OCI-LY7 (cell line): ENCODE measurements around the gene CUBN. TPM values are rescaled to one million over a fixed set of nuclear protein-coding genes. Genes with fewer than 3 reads are reported as not detected.

ENCODE experiments used
- BruUV-seq: library from RNA; stranded (reverse); fragments of 400-500 nt; replicated peaks from 2 replicates; lab custom pipeline; 2021; lab: Mats Ljungman, UMichigan
- CTCF ChIA-PET: fragments of 300-600 bp; sonication (Branson Sonifier 250); formaldehyde crosslinking; loops from one replicate; lab custom pipeline; 2022; ENCODE audit warnings: antibody characterized with exemption; ENCODE audit not compliant: unreplicated experiment; lab: Charles Lee
- POLR2A ChIA-PET: fragments of 300-600 bp; sonication (Branson Sonifier 250); formaldehyde crosslinking; loops from one replicate; lab custom pipeline; 2022; ENCODE audit warnings: antibody characterized with exemption; lab: Charles Lee
- DNase-seq: peaks from one replicate; pipeline ENCODE4 v3.0.0-alpha.2; 2015; ENCODE audit warnings: low spot score
- H2AFZ ChIP-seq: fragments of 200-600 bp; sonication (generic), shearing (Covaris generic); 2 replicates; pipeline ENCODE4 v1.6.1; 2014; ENCODE audit warnings: mild to moderate bottlenecking, antibody characterized with exemption, low read length, moderate library complexity
- H3K27ac ChIP-seq: fragments of 200-600 bp; sonication (generic); 2 replicates; pipeline ENCODE4 v1.5.1; 2014; ENCODE audit warnings: mixed run types, low read depth, mild to moderate bottlenecking, moderate library complexity, low read length, inconsistent platforms; ENCODE audit not compliant: poor library complexity, severe bottlenecking
- H3K36me3 ChIP-seq: fragments of 200-600 bp; sonication (generic); 2 replicates; pipeline ENCODE4 v1.6.1; 2014; ENCODE audit warnings: mild to moderate bottlenecking, antibody characterized with exemption, low read length, moderate library complexity, mixed read lengths; ENCODE audit not compliant: insufficient read depth
- H3K4me1 ChIP-seq: fragments of 200-600 bp; sonication (generic); 2 replicates; pipeline ENCODE4 v1.5.1; 2014; ENCODE audit warnings: mild to moderate bottlenecking, low read length; ENCODE audit not compliant: insufficient read depth, poor library complexity, severe bottlenecking
- H3K4me2 ChIP-seq: fragments of 200-600 bp; sonication (generic); 2 replicates; pipeline ENCODE4 v1.6.1; 2014; ENCODE audit warnings: mild to moderate bottlenecking, low read length
- H3K4me3 ChIP-seq: fragments of 200-600 bp; sonication (generic); 2 replicates; pipeline ENCODE4 v1.5.1; 2014; ENCODE audit warnings: mild to moderate bottlenecking, low read depth, low read length; ENCODE audit not compliant: poor library complexity, severe bottlenecking
- H3K79me2 ChIP-seq: fragments of 200-600 bp; sonication (generic); 2 replicates; pipeline ENCODE4 v1.6.1; 2016; ENCODE audit warnings: low read depth, mild to moderate bottlenecking, low read length, moderate library complexity, mixed read lengths; ENCODE audit not compliant: insufficient read depth
- H3K9me2 ChIP-seq: fragments of 200-600 bp; sonication (generic); 2 replicates; pipeline ENCODE4 v1.6.1; 2016; ENCODE audit warnings: mild to moderate bottlenecking, low read length, mixed read lengths; ENCODE audit not compliant: insufficient read depth
- H3K9me3 ChIP-seq: fragments of 200-600 bp; sonication (generic); 2 replicates; pipeline ENCODE4 v1.6.1; 2014; ENCODE audit warnings: mild to moderate bottlenecking, mixed run types, low read length, mixed read lengths
- H4K20me1 ChIP-seq: fragments of 200-600 bp; sonication (generic); 2 replicates; pipeline ENCODE4 v1.6.1; 2014; ENCODE audit warnings: mild to moderate bottlenecking, antibody characterized with exemption, low read length, moderate library complexity, mixed read lengths; ENCODE audit not compliant: insufficient read depth
- EZH2phosphoT487 ChIP-seq: fragments of 200-600 bp; sonication (generic); IDR thresholded peaks from 2 replicates; pipeline ENCODE4 v1.6.1; 2018; ENCODE audit warnings: low read depth, borderline replicate concordance, mild to moderate bottlenecking, mixed run types, antibody characterized with exemption, low read length, moderate library complexity, mixed read lengths
- intact Hi-C: fragments of 100-400 bp; cut with micrococcal nuclease; formaldehyde crosslinking; loops from one replicate; pipeline ENCODE4 v1.10.0; 2022; ENCODE audit not compliant: unreplicated experiment
- total RNA-seq, 2 experiments: library from RNA; depleted of rRNA in 1 of 2; stranded (reverse); fragments of >200 nt in 1 of 2; shearing (Covaris generic) in 1 of 2; gene quantifications; 2 replicates each; pipeline ENCODE4 v1.2.3, GENCODE V29; 2014 to 2022
- TF ChIP-seq, protein P1 (sequence below): fragments of 200-600 bp; sonication (generic); conservative IDR thresholded peaks from 2 replicates; pipeline ENCODE4 v1.5.1; 2014; ENCODE audit warnings: mild to moderate bottlenecking, antibody characterized with exemption, low read length, moderate library complexity, mixed read lengths

Gene CUBN
- total RNA-seq, 2 experiments from 2014 or later: 0.13 to 0.25 TPM

DNA sequence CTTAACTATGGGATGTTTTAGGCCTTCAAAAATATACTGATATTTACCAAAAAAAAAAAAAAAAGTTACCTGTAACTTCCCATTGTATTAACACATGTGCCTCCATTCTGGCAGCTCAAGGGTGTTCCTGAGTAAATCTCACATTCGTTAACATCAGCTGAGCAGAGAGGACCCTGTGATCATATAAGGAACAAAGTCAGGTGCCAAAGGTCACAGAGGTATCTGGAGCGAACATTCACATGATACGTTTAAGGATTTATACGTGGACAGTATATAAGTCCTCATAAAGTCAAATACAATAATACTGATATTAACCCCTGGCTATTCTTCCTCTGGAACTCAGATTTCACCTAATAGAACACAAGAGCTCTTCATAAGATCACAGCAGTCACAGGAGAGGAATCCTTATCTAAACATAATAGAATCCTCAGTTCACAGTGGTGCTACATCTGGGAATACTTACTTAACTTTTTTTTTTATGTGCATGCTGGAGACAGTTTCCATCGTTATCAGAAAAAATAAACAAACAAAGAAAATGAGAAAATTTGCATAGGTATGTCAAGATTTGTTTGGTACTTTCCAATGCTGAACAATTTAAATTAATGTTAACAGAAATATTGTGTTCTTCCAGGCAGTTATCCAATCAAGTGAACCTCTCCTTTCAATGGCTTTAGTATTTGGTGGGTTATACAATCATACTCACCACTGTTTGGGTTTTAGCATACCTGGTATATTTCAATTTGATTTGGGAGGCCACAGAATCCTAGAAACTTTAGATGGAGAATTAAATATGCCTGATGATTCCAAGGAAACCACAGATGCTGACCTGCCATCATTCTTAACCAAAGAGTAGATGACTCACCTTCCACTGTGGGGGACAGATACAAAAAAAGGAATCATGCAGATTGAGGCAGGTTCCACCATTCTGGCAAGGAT lies 6.6 kb downstream of the CUBN start:
- H3K4me2 ChIP-seq: no peak overlapping the region
- no peak overlapping the region for H3K27ac ChIP-seq
- no peaks in the 10 kb centered on the region for H4K20me1 ChIP-seq
- no peaks in the 10 kb centered on the region for H3K36me3 ChIP-seq
- H3K9me3 ChIP-seq: no peaks in the 10 kb centered on the region
- H3K4me1 ChIP-seq: no peaks in the 10 kb centered on the region
- H3K79me2 ChIP-seq: no peaks in the 10 kb centered on the region
- ChIA-PET POLR2A (interaction anchor here (0.6 to 0.9 kb wide), 4 partner anchors 10 to 222 kb away, joined by 3 to 4 read pairs (median 4); no protein-coding TSS in a partner anchor), CTCF (no interaction called here)
- no TSS peak for BruUV-seq
- DNase-seq: no peak
- H3K4me3 ChIP-seq: no peak overlapping the region
- TF ChIP-seq, protein P1, sequence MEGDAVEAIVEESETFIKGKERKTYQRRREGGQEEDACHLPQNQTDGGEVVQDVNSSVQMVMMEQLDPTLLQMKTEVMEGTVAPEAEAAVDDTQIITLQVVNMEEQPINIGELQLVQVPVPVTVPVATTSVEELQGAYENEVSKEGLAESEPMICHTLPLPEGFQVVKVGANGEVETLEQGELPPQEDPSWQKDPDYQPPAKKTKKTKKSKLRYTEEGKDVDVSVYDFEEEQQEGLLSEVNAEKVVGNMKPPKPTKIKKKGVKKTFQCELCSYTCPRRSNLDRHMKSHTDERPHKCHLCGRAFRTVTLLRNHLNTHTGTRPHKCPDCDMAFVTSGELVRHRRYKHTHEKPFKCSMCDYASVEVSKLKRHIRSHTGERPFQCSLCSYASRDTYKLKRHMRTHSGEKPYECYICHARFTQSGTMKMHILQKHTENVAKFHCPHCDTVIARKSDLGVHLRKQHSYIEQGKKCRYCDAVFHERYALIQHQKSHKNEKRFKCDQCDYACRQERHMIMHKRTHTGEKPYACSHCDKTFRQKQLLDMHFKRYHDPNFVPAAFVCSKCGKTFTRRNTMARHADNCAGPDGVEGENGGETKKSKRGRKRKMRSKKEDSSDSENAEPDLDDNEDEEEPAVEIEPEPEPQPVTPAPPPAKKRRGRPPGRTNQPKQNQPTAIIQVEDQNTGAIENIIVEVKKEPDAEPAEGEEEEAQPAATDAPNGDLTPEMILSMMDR: no peak
- TF ChIP-seq EZH2phosphoT487: no peak
- H3K9me2 ChIP-seq: no peaks in the 10 kb centered on the region
- intact Hi-C loops: no loop called here
- H2AFZ ChIP-seq: no peak overlapping the region

DNA sequence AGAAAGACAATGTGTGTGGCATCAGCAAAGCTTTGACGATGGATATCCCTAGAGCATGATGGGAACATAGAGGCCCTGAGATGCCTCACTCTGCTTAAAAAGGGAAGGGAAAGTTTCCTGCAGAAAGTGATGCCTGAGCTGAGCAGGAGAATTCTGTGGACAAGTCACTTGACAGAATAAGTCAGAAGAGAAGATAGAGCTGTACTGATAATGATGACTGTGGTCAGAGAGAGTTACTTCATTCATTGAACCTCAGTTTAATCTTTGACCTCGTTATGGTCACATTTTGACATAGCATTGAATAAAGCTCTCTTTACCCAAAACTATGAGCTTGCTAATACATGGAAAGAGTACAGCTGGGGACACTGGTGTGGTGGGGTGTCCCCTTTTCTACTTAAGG lies 7.6 kb downstream of the CUBN start:
- Histone ChIP-seq H3K79me2 (no peaks in the 10 kb centered on the region), H3K9me2 (no peaks in the 10 kb centered on the region), H4K20me1 (no peaks in the 10 kb centered on the region), H3K4me1 (no peaks in the 10 kb centered on the region), H3K9me3 (no peaks in the 10 kb centered on the region), H3K27ac (no peak overlapping the region), H2AFZ (no peak overlapping the region), H3K4me2 (no peak overlapping the region), H3K4me3 (no peak overlapping the region), H3K36me3 (no peaks in the 10 kb centered on the region)
- BruUV-seq: no TSS peak
- TF ChIP-seq, protein P1: no peak
- no peak for TF ChIP-seq EZH2phosphoT487
- ChIA-PET CTCF (no interaction called here), POLR2A (interaction anchor here (0.6 to 0.9 kb wide), 4 partner anchors 11 to 223 kb away, joined by 3 to 4 read pairs (median 4); no protein-coding TSS in a partner anchor)
- intact Hi-C loops: no loop called here
- no peak for DNase-seq

DNA sequence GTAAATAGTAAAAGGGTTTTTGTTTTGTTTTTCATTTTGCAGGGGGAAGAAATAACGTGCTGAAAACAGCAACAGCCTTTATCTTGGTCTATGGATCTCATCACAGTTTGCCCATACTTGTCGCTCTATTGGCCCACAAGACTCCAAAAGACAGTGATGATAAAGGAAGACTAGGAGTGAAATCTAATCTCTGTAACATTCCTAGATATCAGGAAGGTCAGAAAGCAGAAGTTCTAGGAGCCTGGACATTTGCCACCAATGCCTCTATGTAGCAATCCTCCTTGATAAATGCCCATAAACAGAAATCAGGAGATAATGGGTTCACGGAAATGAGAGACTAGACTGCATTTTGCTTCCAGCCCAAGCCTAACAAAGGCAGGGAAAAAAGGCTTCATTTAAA lies 8.9 kb downstream of the CUBN start:
- no peaks in the 10 kb centered on the region for H3K4me1 ChIP-seq
- no peaks in the 10 kb centered on the region for H3K9me2 ChIP-seq
- H3K27ac ChIP-seq: no peak overlapping the region
- no peaks in the 10 kb centered on the region for H3K36me3 ChIP-seq
- ChIA-PET CTCF (no interaction called here), POLR2A (interaction anchor here (0.7 kb wide), 1 partner anchor 268 kb away, joined by 3 read pairs; no protein-coding TSS in a partner anchor)
- H4K20me1 ChIP-seq: no peaks in the 10 kb centered on the region
- BruUV-seq: no TSS peak
- TF ChIP-seq, protein P1: no peak
- no peak for TF ChIP-seq EZH2phosphoT487
- no peak overlapping the region for H3K4me2 ChIP-seq
- intact Hi-C loops: no loop called here
- H3K4me3 ChIP-seq: no peak overlapping the region
- no peak overlapping the region for H2AFZ ChIP-seq
- H3K9me3 ChIP-seq: no peaks in the 10 kb centered on the region
- H3K79me2 ChIP-seq: no peaks in the 10 kb centered on the region
- no peak for DNase-seq
